22Rv1 (cell line): ENCODE results near the gene CYB5B.

Source experiments
- H3K27ac ChIP-seq: fragments of 450-650 bp; 2 replicates; pipeline ENCODE4 v1.5.1; 2017
- CTCF ChIP-seq: fragments of 450-650 bp; IDR thresholded peaks from 2 replicates; pipeline ENCODE4 v1.5.1; 2017; ENCODE audit warnings: mild to moderate bottlenecking
- ZFX ChIP-seq: fragments of 450-650 bp; IDR thresholded peaks from 2 replicates; pipeline ENCODE4 v1.6.1; 2017; ENCODE audit warnings: antibody characterized with exemption, borderline replicate concordance

Gene CYB5B

GRCh38 chr16:69448470-69449193 lies 24.2 kb downstream of the CYB5B start:
- peak overlapping the region; percentile 16 for H3K27ac ChIP-seq
- no peak for TF ChIP-seq ZFX
- no peak for TF ChIP-seq CTCF

- no peak overlapping the region for H3K27ac ChIP-seq
- TF ChIP-seq ZFX: no peak
- TF ChIP-seq CTCF: no peak
Observed at GRCh38 chr16:69451166-69451565, 26.7 kb downstream of the CYB5B start.

- TF ChIP-seq ZFX: no peak
- no peak for TF ChIP-seq CTCF
- H3K27ac ChIP-seq: no peak overlapping the region
Observed at GRCh38 chr16:69453936-69454335, 29.5 kb downstream of the CYB5B start.

- no peak for TF ChIP-seq CTCF
- TF ChIP-seq ZFX: no peak
- H3K27ac ChIP-seq: no peak overlapping the region
Observed at GRCh38 chr16:69463876-69464275, 39.5 kb downstream of the CYB5B start.

GRCh38 chr16:69465083-69465721 lies 40.8 kb downstream of the CYB5B start:
- H3K27ac ChIP-seq: peak overlapping the region; percentile 46
- TF ChIP-seq ZFX (no peak), CTCF (peak; percentile 21; the same call in 1 of the 2 replicates)

- TF ChIP-seq CTCF (no peak), ZFX (no peak)
- peak overlapping the region; percentile 46; the same call in 1 of the 2 replicates for H3K27ac ChIP-seq
Observed at GRCh38 chr16:69465881-69466280, 41.5 kb downstream of the CYB5B start.

GRCh38 chr16:69466547-69466946 lies 42.1 kb downstream of the CYB5B start:
- H3K27ac ChIP-seq: peak overlapping the region; percentile 46; the same call in 1 of the 2 replicates

More at GRCh38 chr16:69466547-69466946, 42.1 kb downstream of the CYB5B start:
- TF ChIP-seq ZFX (no peak), CTCF (no peak)
